ENCODE data around the gene KCNQ1.

KCNQ1 gene

GRCh38 chr11:2782769-2783168, 338.0 kb downstream of the KCNQ1 start:
- no peak for DNase-seq

GRCh38 chr11:2783536-2784082, 338.8 kb downstream of the KCNQ1 start:
- DNase-seq = no peak

- DNase-seq = no peak
Measured at GRCh38 chr11:2787816-2788167, 343.0 kb downstream of the KCNQ1 start.

- DNase-seq = no peak
Measured at GRCh38 chr11:2788168-2789071, 343.6 kb downstream of the KCNQ1 start.

GRCh38 chr11:2789331-2789730, 344.5 kb downstream of the KCNQ1 start:
- no peak for DNase-seq

GRCh38 chr11:2789791-2790567, 345.2 kb downstream of the KCNQ1 start:
- no peak for DNase-seq

- DNase-seq = no peak
Measured at GRCh38 chr11:2790568-2790921, 345.7 kb downstream of the KCNQ1 start.

- no peak for DNase-seq
Measured at GRCh38 chr11:2791139-2791520, 346.3 kb downstream of the KCNQ1 start.

- no peak for DNase-seq
Measured at GRCh38 chr11:2791521-2792380, 346.9 kb downstream of the KCNQ1 start.

- no peak for DNase-seq
Measured at GRCh38 chr11:2792381-2793250, 347.8 kb downstream of the KCNQ1 start.

- no peak for DNase-seq
Measured at GRCh38 chr11:2793701-2794045, 348.9 kb downstream of the KCNQ1 start.

GRCh38 chr11:2794046-2794967, 349.5 kb downstream of the KCNQ1 start:
- DNase-seq = no peak

GRCh38 chr11:2794968-2795322, 350.1 kb downstream of the KCNQ1 start:
- DNase-seq = no peak

- DNase-seq = no peak
Measured at GRCh38 chr11:2795491-2795991, 350.7 kb downstream of the KCNQ1 start.

GRCh38 chr11:2796091-2796490, 351.3 kb downstream of the KCNQ1 start:
- no peak for DNase-seq

GRCh38 chr11:2796508-2797113, 351.8 kb downstream of the KCNQ1 start:
- DNase-seq = no peak

GRCh38 chr11:2797121-2797711, 352.4 kb downstream of the KCNQ1 start:
- no peak for DNase-seq

- no peak for DNase-seq
Measured at GRCh38 chr11:2797741-2798361, 353.0 kb downstream of the KCNQ1 start.

Measured in amygdala (tissue), 56 donors.